ENCODE results near the gene RGPD4.
"Not testable (repeated sequence)": the region's sequence is repeated elsewhere in the genome, so short reads cannot be mapped to it uniquely, and the experiment has no call there.

RGPD4 gene

GRCh38 chr2:107826749-107827148 is at the start of gene RGPD4:
TSS of gene RGPD4 (plus strand) at chr2:107826892. CDS start at chr2:107827014, 122 bp downstream.
- not testable (repeated sequence) for H3K36me3 ChIP-seq (ENCODE audit: control insufficient read depth in 1 of 2, insufficient read depth in 2 of 2, low read length in 2 of 2); H3K9me3 ChIP-seq (ENCODE audit: control insufficient read depth in 1 of 2, low read length in 2 of 2); H3K27me3 ChIP-seq (ENCODE audit: low read depth, low read length); H3K27ac ChIP-seq (ENCODE audit: low read length); H3K4me3 ChIP-seq (ENCODE audit: low read depth in 1 of 2, low read length in 2 of 2); H3K4me1 ChIP-seq (ENCODE audit: control insufficient read depth in 1 of 2, insufficient read depth in 2 of 2, low read length in 2 of 2)

DNA sequence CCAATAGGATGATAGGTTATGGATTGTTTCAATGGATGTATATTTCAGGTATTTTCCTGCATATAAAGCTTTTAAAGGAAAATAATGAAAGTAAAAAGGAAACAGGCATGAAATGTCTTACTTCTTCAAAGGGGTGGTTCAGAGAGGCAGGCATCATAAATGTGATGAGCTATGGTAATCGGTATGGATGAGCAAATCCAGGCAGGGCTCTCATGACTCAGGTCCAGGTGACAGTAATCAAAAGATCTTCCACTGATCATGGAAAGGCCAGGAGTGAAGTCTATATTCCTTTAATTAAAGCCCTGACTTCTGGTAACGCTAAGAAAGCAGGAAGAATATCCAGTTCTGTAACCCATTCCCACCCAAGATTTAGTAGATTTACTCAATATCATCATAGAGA is 48.7 kb upstream of the RGPD4 start:
- Histone ChIP-seq H3K9me3 (ENCODE audit: control insufficient read depth in 1 of 2, low read length in 2 of 2) (no peaks in the 10 kb centered on the region), H3K4me3 (ENCODE audit: low read depth in 1 of 2, low read length in 2 of 2) (no peak overlapping the region), H3K27me3 (ENCODE audit: low read depth, low read length) (no peaks in the 10 kb centered on the region), H3K27ac (ENCODE audit: low read length) (no peak overlapping the region), H3K4me1 (ENCODE audit: control insufficient read depth in 1 of 2, insufficient read depth in 2 of 2, low read length in 2 of 2) (no peaks in the 10 kb centered on the region), H3K36me3 (ENCODE audit: control insufficient read depth in 1 of 2, insufficient read depth in 2 of 2, low read length in 2 of 2) (no peaks in the 10 kb centered on the region)

DNA sequence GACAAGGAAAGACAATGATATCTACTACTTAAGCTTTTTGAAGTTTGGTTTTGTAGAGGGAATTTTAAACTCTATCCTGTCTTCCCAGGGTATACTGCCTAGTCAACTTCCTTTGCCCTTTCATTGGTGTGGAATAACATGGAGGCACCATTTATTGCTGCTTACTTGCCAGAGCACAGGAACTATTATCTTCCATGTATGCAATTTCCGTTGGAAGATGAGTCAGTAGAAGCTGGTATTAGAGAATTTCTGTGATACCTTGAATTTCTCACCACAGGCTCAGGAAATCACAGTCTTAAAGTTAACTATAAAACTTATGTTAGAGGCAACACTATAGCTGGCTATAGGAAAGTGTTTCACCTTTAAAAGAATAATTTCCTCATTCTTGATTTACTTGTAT is 40.9 kb upstream of the RGPD4 start:
- H3K9me3 ChIP-seq (ENCODE audit: control insufficient read depth in 1 of 2, low read length in 2 of 2), result no peaks in the 10 kb centered on the region
- no peaks in the 10 kb centered on the region for H3K36me3 ChIP-seq (ENCODE audit: control insufficient read depth in 1 of 2, insufficient read depth in 2 of 2, low read length in 2 of 2)
- no peak overlapping the region for H3K27ac ChIP-seq (ENCODE audit: low read length)
- H3K4me1 ChIP-seq (ENCODE audit: control insufficient read depth in 1 of 2, insufficient read depth in 2 of 2, low read length in 2 of 2), result no peaks in the 10 kb centered on the region
- H3K4me3 ChIP-seq (ENCODE audit: low read depth in 1 of 2, low read length in 2 of 2), result no peak overlapping the region
- no peaks in the 10 kb centered on the region for H3K27me3 ChIP-seq (ENCODE audit: low read depth, low read length)

DNA sequence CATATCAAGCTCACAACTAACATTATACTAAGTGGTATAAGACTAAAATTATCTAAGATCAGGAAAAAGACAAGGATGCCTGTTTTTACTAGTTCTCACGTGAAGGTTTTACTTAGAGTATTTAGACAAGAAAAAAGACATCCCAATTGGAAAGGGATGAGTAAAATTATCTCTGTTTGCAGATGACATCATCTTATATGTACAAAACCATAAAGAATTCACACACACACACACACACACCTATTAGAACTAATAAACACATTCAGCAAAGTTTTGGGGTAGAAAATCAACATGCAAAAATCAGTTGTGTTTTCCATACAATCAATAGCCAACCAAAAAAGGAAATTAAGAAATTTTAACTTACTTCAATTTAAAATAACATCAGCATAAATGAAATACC is 35.9 kb upstream of the RGPD4 start:
- Histone ChIP-seq H3K27ac (ENCODE audit: low read length) (no peak overlapping the region), H3K27me3 (ENCODE audit: low read depth, low read length) (no peaks in the 10 kb centered on the region), H3K36me3 (ENCODE audit: control insufficient read depth in 1 of 2, insufficient read depth in 2 of 2, low read length in 2 of 2) (no peaks in the 10 kb centered on the region), H3K4me3 (ENCODE audit: low read depth in 1 of 2, low read length in 2 of 2) (no peak overlapping the region), H3K9me3 (ENCODE audit: control insufficient read depth in 1 of 2, low read length in 2 of 2) (no peaks in the 10 kb centered on the region), H3K4me1 (ENCODE audit: control insufficient read depth in 1 of 2, insufficient read depth in 2 of 2, low read length in 2 of 2) (no peaks in the 10 kb centered on the region)

GRCh38 chr2:107801498-107801897 is 25.2 kb upstream of the RGPD4 start:
- H3K4me1 ChIP-seq (ENCODE audit: control insufficient read depth in 1 of 2, insufficient read depth in 2 of 2, low read length in 2 of 2), result no peaks in the 10 kb centered on the region
- H3K9me3 ChIP-seq (ENCODE audit: control insufficient read depth in 1 of 2, low read length in 2 of 2), result no peaks in the 10 kb centered on the region
- H3K36me3 ChIP-seq (ENCODE audit: control insufficient read depth in 1 of 2, insufficient read depth in 2 of 2, low read length in 2 of 2), result no peaks in the 10 kb centered on the region
- H3K27me3 ChIP-seq (ENCODE audit: low read depth, low read length), result no peaks in the 10 kb centered on the region
- H3K27ac ChIP-seq (ENCODE audit: low read length), result no peak overlapping the region
- H3K4me3 ChIP-seq (ENCODE audit: low read depth in 1 of 2, low read length in 2 of 2), result no peak overlapping the region

DNA sequence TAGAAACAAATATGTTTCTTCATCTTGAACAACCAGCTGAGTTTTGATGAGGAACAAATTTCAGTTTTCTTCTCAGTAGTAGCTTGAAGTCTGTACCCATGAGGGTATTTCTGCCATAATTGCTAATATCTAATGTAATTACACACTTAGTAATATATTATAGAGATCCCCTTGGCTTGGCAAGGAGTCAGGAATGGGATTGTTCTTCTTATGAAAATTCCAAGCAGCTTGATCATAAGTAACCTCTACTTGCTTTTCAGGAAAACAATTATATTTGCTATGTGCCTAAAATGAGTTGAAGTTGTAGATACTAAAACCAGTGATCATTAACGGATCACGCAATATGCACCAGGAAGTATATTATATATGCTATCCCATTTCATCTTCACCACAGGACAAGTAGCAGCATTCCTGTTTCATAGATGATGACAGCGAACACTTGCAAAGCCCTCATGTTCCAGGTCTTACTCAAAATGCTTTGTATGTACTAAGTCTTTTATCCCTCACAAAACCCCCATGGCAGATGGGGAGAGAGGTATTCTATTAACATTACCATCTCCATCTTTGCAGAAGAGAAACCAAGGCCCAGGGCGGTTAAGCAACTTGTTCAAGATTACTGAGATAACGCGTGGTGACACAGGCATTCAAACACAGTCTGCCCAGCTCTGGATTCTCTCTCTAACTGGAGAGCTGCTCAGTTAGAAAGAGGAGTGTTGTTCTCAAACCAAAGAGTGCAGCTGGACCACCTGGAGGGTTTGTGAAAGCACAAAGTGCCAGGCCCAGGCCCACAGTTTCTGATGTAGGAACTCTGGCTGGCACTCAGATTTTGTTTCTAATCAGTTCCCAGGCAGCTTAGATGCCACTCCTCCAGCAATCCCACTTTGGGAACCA is 21.8 kb upstream of the RGPD4 start:
- Histone ChIP-seq H3K4me1 (ENCODE audit: control insufficient read depth in 1 of 2, insufficient read depth in 2 of 2, low read length in 2 of 2) (no peaks in the 10 kb centered on the region), H3K27ac (ENCODE audit: low read length) (no peak overlapping the region), H3K9me3 (ENCODE audit: control insufficient read depth in 1 of 2, low read length in 2 of 2) (no peaks in the 10 kb centered on the region), H3K4me3 (ENCODE audit: low read depth in 1 of 2, low read length in 2 of 2) (no peak overlapping the region), H3K36me3 (ENCODE audit: control insufficient read depth in 1 of 2, insufficient read depth in 2 of 2, low read length in 2 of 2) (no peaks in the 10 kb centered on the region), H3K27me3 (ENCODE audit: low read depth, low read length) (no peaks in the 10 kb centered on the region)

DNA sequence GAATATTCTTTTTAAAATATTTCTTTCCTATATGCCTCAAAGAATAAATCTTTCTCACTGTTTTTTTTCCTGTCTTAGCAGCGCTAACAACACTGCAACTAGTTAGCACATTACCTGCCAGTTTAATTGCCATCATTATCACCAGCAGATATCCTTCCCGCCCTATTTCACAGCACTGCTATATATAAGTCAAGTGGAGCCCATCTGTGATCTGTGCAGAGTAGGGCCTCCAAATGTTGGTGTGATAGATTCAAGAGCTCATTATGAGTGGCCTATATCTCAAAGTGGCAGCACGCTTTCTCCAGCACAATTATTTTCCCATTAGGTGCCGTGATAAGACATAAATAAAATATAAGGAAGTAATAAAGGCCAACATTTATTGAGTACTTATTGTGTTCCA is 19.8 kb upstream of the RGPD4 start:
- H3K9me3 ChIP-seq (ENCODE audit: control insufficient read depth in 1 of 2, low read length in 2 of 2), result no peaks in the 10 kb centered on the region
- no peak overlapping the region for H3K27ac ChIP-seq (ENCODE audit: low read length)
- no peaks in the 10 kb centered on the region for H3K4me1 ChIP-seq (ENCODE audit: control insufficient read depth in 1 of 2, insufficient read depth in 2 of 2, low read length in 2 of 2)
- H3K36me3 ChIP-seq (ENCODE audit: control insufficient read depth in 1 of 2, insufficient read depth in 2 of 2, low read length in 2 of 2), result no peaks in the 10 kb centered on the region
- no peak overlapping the region for H3K4me3 ChIP-seq (ENCODE audit: low read depth in 1 of 2, low read length in 2 of 2)
- no peaks in the 10 kb centered on the region for H3K27me3 ChIP-seq (ENCODE audit: low read depth, low read length)

DNA sequence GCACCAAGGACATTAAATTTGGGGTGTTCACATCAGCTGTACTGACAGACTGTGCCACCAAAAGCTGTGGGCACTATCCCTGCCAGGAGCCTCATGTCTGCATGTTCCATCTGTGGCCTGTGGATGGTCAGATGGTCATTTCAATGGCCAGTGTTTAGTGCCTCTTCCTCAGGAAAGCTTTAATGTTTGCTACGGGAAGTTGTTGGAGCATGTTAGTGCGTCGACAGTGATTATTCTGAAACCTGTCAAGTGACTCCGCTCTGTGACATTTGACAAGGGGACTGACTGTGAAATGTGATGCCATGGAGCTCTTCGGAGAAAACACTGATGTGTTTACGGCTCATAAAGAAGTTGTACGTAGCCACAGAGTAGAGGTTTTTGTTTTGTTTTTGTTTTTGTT is 18.7 kb upstream of the RGPD4 start:
- no peaks in the 10 kb centered on the region for H3K36me3 ChIP-seq (ENCODE audit: control insufficient read depth in 1 of 2, insufficient read depth in 2 of 2, low read length in 2 of 2)
- no peaks in the 10 kb centered on the region for H3K9me3 ChIP-seq (ENCODE audit: control insufficient read depth in 1 of 2, low read length in 2 of 2)
- no peak overlapping the region for H3K27ac ChIP-seq (ENCODE audit: low read length)
- H3K4me1 ChIP-seq (ENCODE audit: control insufficient read depth in 1 of 2, insufficient read depth in 2 of 2, low read length in 2 of 2), result no peaks in the 10 kb centered on the region
- H3K4me3 ChIP-seq (ENCODE audit: low read depth in 1 of 2, low read length in 2 of 2), result no peak overlapping the region
- H3K27me3 ChIP-seq (ENCODE audit: low read depth, low read length), result no peaks in the 10 kb centered on the region

GRCh38 chr2:107808959-107809358 is 17.7 kb upstream of the RGPD4 start:
- Histone ChIP-seq H3K36me3 (ENCODE audit: control insufficient read depth in 1 of 2, insufficient read depth in 2 of 2, low read length in 2 of 2) (no peaks in the 10 kb centered on the region), H3K27me3 (ENCODE audit: low read depth, low read length) (no peaks in the 10 kb centered on the region), H3K4me3 (ENCODE audit: low read depth in 1 of 2, low read length in 2 of 2) (no peak overlapping the region), H3K9me3 (ENCODE audit: control insufficient read depth in 1 of 2, low read length in 2 of 2) (no peaks in the 10 kb centered on the region), H3K27ac (ENCODE audit: low read length) (peak overlapping the region; percentile 60), H3K4me1 (ENCODE audit: control insufficient read depth in 1 of 2, insufficient read depth in 2 of 2, low read length in 2 of 2) (no peaks in the 10 kb centered on the region)

- no peaks in the 10 kb centered on the region for H3K27me3 ChIP-seq (ENCODE audit: low read depth, low read length)
- H3K36me3 ChIP-seq (ENCODE audit: control insufficient read depth in 1 of 2, insufficient read depth in 2 of 2, low read length in 2 of 2), result no peaks in the 10 kb centered on the region
- H3K27ac ChIP-seq (ENCODE audit: low read length), result no peak overlapping the region
- H3K9me3 ChIP-seq (ENCODE audit: control insufficient read depth in 1 of 2, low read length in 2 of 2), result no peaks in the 10 kb centered on the region
- no peak overlapping the region for H3K4me3 ChIP-seq (ENCODE audit: low read depth in 1 of 2, low read length in 2 of 2)
- no peaks in the 10 kb centered on the region for H3K4me1 ChIP-seq (ENCODE audit: control insufficient read depth in 1 of 2, insufficient read depth in 2 of 2, low read length in 2 of 2)
These were observed 16.9 kb upstream of the RGPD4 start for GRCh38 chr2:107809835-107810234.

GRCh38 chr2:107810734-107811133 is 16.0 kb upstream of the RGPD4 start:
- no peak overlapping the region for H3K4me3 ChIP-seq (ENCODE audit: low read depth in 1 of 2, low read length in 2 of 2)
- no peaks in the 10 kb centered on the region for H3K9me3 ChIP-seq (ENCODE audit: control insufficient read depth in 1 of 2, low read length in 2 of 2)
- no peak overlapping the region for H3K27ac ChIP-seq (ENCODE audit: low read length)
- H3K27me3 ChIP-seq (ENCODE audit: low read depth, low read length), result no peaks in the 10 kb centered on the region
- no peaks in the 10 kb centered on the region for H3K36me3 ChIP-seq (ENCODE audit: control insufficient read depth in 1 of 2, insufficient read depth in 2 of 2, low read length in 2 of 2)
- no peaks in the 10 kb centered on the region for H3K4me1 ChIP-seq (ENCODE audit: control insufficient read depth in 1 of 2, insufficient read depth in 2 of 2, low read length in 2 of 2)

GRCh38 chr2:107811411-107811810 is 15.3 kb upstream of the RGPD4 start:
- H3K27ac ChIP-seq (ENCODE audit: low read length), result no peak overlapping the region
- no peaks in the 10 kb centered on the region for H3K36me3 ChIP-seq (ENCODE audit: control insufficient read depth in 1 of 2, insufficient read depth in 2 of 2, low read length in 2 of 2)
- no peaks in the 10 kb centered on the region for H3K9me3 ChIP-seq (ENCODE audit: control insufficient read depth in 1 of 2, low read length in 2 of 2)
- no peaks in the 10 kb centered on the region for H3K4me1 ChIP-seq (ENCODE audit: control insufficient read depth in 1 of 2, insufficient read depth in 2 of 2, low read length in 2 of 2)
- no peak overlapping the region for H3K4me3 ChIP-seq (ENCODE audit: low read depth in 1 of 2, low read length in 2 of 2)
- H3K27me3 ChIP-seq (ENCODE audit: low read depth, low read length), result no peaks in the 10 kb centered on the region

All from muscle layer of duodenum (tissue), 2 donors.